Endothelial cell (in vitro differentiated cells): ENCODE measurements around the gene MAP4K3. TPM values are rescaled to one million over a fixed set of nuclear protein-coding genes. Genes with fewer than 3 reads are reported as not detected.
"Not testable (repeated sequence)": the region's sequence is repeated elsewhere in the genome, so short reads cannot be mapped to it uniquely, and the experiment has no call there.

Source experiments
- DNase-seq: peaks from one replicate; pipeline ENCODE4 v3.0.0; 2021; ENCODE audit warnings: low spot score
- H3K27ac Mint-ChIP-seq: one replicate; pipeline ENCODE4 v1.8.0; 2021; ENCODE audit warnings: mixed read lengths, inconsistent platforms; ENCODE audit not compliant: unreplicated experiment
- H3K27me3 Mint-ChIP-seq: one replicate; pipeline ENCODE4 v1.8.0; 2021; ENCODE audit warnings: mild to moderate bottlenecking, moderate library complexity, mixed read lengths, inconsistent platforms; ENCODE audit not compliant: unreplicated experiment
- H3K36me3 Mint-ChIP-seq: one replicate; pipeline ENCODE4 v1.8.0; 2021; ENCODE audit warnings: mild to moderate bottlenecking, low read depth, mixed read lengths, inconsistent platforms; ENCODE audit not compliant: unreplicated experiment
- H3K4me1 Mint-ChIP-seq: one replicate; pipeline ENCODE4 v1.8.0; 2021; ENCODE audit warnings: mild to moderate bottlenecking, mixed read lengths, inconsistent platforms; ENCODE audit not compliant: unreplicated experiment
- H3K4me3 Mint-ChIP-seq: one replicate; pipeline ENCODE4 v1.8.0; 2021; ENCODE audit warnings: mild to moderate bottlenecking, mixed read lengths, inconsistent platforms; ENCODE audit not compliant: unreplicated experiment
- H3K9me3 Mint-ChIP-seq: one replicate; pipeline ENCODE4 v1.8.0; 2021; ENCODE audit warnings: mixed read lengths, inconsistent platforms; ENCODE audit not compliant: unreplicated experiment
- CTCF ChIP-seq: fragments of 200-600 bp; sonication (generic); IDR thresholded peaks from one replicate; pipeline ENCODE4 v1.5.0; 2021; ENCODE audit warnings: antibody characterized with exemption; ENCODE audit not compliant: unreplicated experiment
- total RNA-seq: library from RNA; stranded (reverse); fragmentation: NEBNext Ultra II Directional; extraction: Animal tissue kit (Norgen Biotek cat#: 25700); gene quantifications from one replicate; pipeline ENCODE4 v1.2.1, GENCODE V29; 2021; ENCODE audit not compliant: unreplicated experiment

The MAP4K3 gene
- total RNA-seq, 1 donor from 2014 or later = 51.1 TPM

- Mint-ChIP-seq H3K36me3 (peaks cover 36% of the 10 kb centered on the region), H3K27me3 (no peaks in the 10 kb centered on the region), H3K9me3 (peaks cover 16% of the 10 kb centered on the region), H3K4me3 (no peak overlapping the region), H3K4me1 (no peaks in the 10 kb centered on the region), H3K27ac (no peak overlapping the region)
- no peak for TF ChIP-seq CTCF
- no peak for DNase-seq
These were observed 75.6 kb downstream of the MAP4K3 start for GRCh38 chr2:39361511-39361910.

GRCh38 chr2:39360342-39360741 lies 76.7 kb downstream of the MAP4K3 start:
- not testable (repeated sequence) for H3K27me3 Mint-ChIP-seq, H3K4me1 Mint-ChIP-seq, DNase-seq, H3K27ac Mint-ChIP-seq
- peak overlapping the region; percentile 82 for H3K4me3 Mint-ChIP-seq
- peaks cover 27% of the 10 kb centered on the region for H3K36me3 Mint-ChIP-seq
- H3K9me3 Mint-ChIP-seq = peaks cover 16% of the 10 kb centered on the region

- DNase-seq = no peak
- Mint-ChIP-seq H3K27me3 (no peaks in the 10 kb centered on the region), H3K36me3 (peaks cover 27% of the 10 kb centered on the region), H3K9me3 (peaks cover 16% of the 10 kb centered on the region), H3K4me1 (no peaks in the 10 kb centered on the region), H3K4me3 (peak overlapping the region; percentile 82), H3K27ac (no peak overlapping the region)
- no peak for TF ChIP-seq CTCF
These were observed 77.5 kb downstream of the MAP4K3 start for GRCh38 chr2:39359453-39360038.

- H3K4me3 Mint-ChIP-seq = no peak overlapping the region
- DNase-seq = no peak
- H3K27ac Mint-ChIP-seq = no peak overlapping the region
- no peaks in the 10 kb centered on the region for H3K27me3 Mint-ChIP-seq
- no peak for TF ChIP-seq CTCF
- peaks cover 16% of the 10 kb centered on the region for H3K9me3 Mint-ChIP-seq
- peaks cover 20% of the 10 kb centered on the region for H3K36me3 Mint-ChIP-seq
- no peaks in the 10 kb centered on the region for H3K4me1 Mint-ChIP-seq
These were observed 80.0 kb downstream of the MAP4K3 start for GRCh38 chr2:39356922-39357639.

- H3K27ac Mint-ChIP-seq = no peak overlapping the region
- no peak for TF ChIP-seq CTCF
- H3K36me3 Mint-ChIP-seq = no peaks in the 10 kb centered on the region
- no peak overlapping the region for H3K4me3 Mint-ChIP-seq
- no peaks in the 10 kb centered on the region for H3K9me3 Mint-ChIP-seq
- no peaks in the 10 kb centered on the region for H3K4me1 Mint-ChIP-seq
- no peak for DNase-seq
- peaks cover 1% of the 10 kb centered on the region for H3K27me3 Mint-ChIP-seq
These were observed 86.4 kb downstream of the MAP4K3 start for GRCh38 chr2:39350658-39351057.
